SJSA1 (cell line): ENCODE data around the gene FNDC3B. TPM values are rescaled to one million over a fixed set of nuclear protein-coding genes. Genes with fewer than 3 reads are reported as not detected.
A peak's percentile ranks its signal among the peaks of the same experiment; 100 is the strongest.

ENCODE experiments used
- DNase-seq, 2 experiments: peaks; one replicate each; pipeline ENCODE4 v3.0.0-alpha.2; 2015 to 2020; ENCODE audit warnings: low spot score in 2 of 2, low read depth in 1 of 2
- H3K27ac ChIP-seq: fragments of 250-450 bp; sonication (Bioruptor Pico); 2 replicates; pipeline ENCODE4 v1.5.1; 2020; ENCODE audit warnings: mild to moderate bottlenecking, moderate library complexity
- H3K27me3 ChIP-seq: fragments of 250-450 bp; sonication (Bioruptor Pico); replicated peaks from 2 replicates; pipeline ENCODE4 v1.5.1; 2020; ENCODE audit warnings: mild to moderate bottlenecking, moderate library complexity
- H3K36me3 ChIP-seq: fragments of 250-450 bp; sonication (Bioruptor Pico); 2 replicates; pipeline ENCODE4 v1.5.1; 2020; ENCODE audit warnings: mild to moderate bottlenecking
- H3K4me1 ChIP-seq: fragments of 250-450 bp; sonication (Bioruptor Pico); replicated peaks from 2 replicates; pipeline ENCODE4 v1.6.1; 2021; ENCODE audit warnings: mild to moderate bottlenecking
- H3K4me3 ChIP-seq: fragments of 250-450 bp; sonication (Bioruptor Pico); 2 replicates; pipeline ENCODE4 v1.5.1; 2020; ENCODE audit warnings: mild to moderate bottlenecking
- H3K9me3 ChIP-seq: fragments of 250-450 bp; sonication (Bioruptor Pico); replicated peaks from 2 replicates; pipeline ENCODE4 v1.5.1; 2020; ENCODE audit warnings: mild to moderate bottlenecking
- total RNA-seq: library from RNA; depleted of rRNA; stranded (reverse); fragments of >200 nt; shearing (Covaris generic); gene quantifications from 2 replicates; pipeline ENCODE4 v1.2.3, GENCODE V29; 2014

The FNDC3B gene
- total RNA-seq, 1 experiment from 2014 or later = 73.4 TPM

DNA sequence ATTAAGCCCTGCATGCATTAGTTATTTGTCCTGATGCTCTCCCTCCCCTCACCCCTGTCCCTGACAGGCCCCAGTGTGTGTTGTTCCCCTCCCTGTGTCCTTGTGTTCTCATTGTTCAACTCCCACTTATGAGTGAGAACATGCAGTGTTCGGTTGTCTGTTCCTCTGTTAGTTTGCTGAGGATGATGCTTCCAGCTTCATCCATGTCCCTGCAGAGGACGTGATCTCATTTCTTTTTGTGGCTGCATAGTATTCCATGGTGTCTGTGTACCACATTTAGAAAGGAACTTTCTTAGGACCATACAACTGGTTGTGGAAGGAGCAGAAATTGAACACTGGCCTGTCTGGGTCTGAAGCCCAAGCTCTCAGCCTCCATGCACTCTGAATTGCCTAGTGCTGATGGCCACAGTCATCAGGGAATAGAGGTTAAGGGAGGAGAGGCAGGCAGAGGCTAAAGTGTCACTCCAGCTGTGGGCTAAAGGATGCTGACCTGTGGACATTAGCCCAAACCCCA, 138.5 kb downstream of the FNDC3B start:
- peaks cover 36% of the 10 kb centered on the region for H3K4me1 ChIP-seq
- no peaks in the 10 kb centered on the region for H3K27me3 ChIP-seq
- H3K27ac ChIP-seq = no peak overlapping the region
- no peak overlapping the region for H3K4me3 ChIP-seq
- peaks cover 3% of the 10 kb centered on the region; the same call in 1 of the 2 replicates for H3K36me3 ChIP-seq
- no peak for DNase-seq
- H3K9me3 ChIP-seq = no peaks in the 10 kb centered on the region

- H3K27me3 ChIP-seq = no peaks in the 10 kb centered on the region
- H3K9me3 ChIP-seq = no peaks in the 10 kb centered on the region
- peaks cover 7% of the 10 kb centered on the region for H3K36me3 ChIP-seq
- DNase-seq = no peak
- no peak overlapping the region for H3K27ac ChIP-seq
- H3K4me3 ChIP-seq = no peak overlapping the region
- H3K4me1 ChIP-seq = peaks cover 23% of the 10 kb centered on the region
These were observed 140.5 kb downstream of the FNDC3B start for GRCh38 chr3:172179680-172180399.

DNA sequence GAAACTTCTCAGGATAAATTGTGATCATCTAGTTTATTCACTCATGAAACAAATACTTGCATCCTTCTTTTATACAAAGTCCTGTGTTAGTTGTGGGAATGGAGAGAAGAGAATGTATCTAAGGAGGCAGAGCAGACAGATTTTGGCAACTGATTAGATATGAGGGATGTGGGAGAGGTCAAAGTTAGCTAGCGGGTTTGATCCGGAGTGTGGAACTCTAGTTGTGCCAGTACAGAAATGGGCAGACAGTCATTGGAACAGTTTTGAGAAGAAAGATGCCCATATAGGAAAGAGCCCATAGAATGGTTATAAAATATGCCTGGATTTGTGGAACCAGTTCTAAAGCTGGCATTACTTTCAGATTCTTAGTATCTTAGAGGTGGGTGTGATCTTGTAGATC, 141.1 kb downstream of the FNDC3B start:
- H3K36me3 ChIP-seq = peaks cover 11% of the 10 kb centered on the region
- no peaks in the 10 kb centered on the region for H3K27me3 ChIP-seq
- H3K9me3 ChIP-seq = no peaks in the 10 kb centered on the region
- peaks cover 20% of the 10 kb centered on the region for H3K4me1 ChIP-seq
- no peak for DNase-seq
- no peak overlapping the region for H3K4me3 ChIP-seq
- H3K27ac ChIP-seq = no peak overlapping the region

DNA sequence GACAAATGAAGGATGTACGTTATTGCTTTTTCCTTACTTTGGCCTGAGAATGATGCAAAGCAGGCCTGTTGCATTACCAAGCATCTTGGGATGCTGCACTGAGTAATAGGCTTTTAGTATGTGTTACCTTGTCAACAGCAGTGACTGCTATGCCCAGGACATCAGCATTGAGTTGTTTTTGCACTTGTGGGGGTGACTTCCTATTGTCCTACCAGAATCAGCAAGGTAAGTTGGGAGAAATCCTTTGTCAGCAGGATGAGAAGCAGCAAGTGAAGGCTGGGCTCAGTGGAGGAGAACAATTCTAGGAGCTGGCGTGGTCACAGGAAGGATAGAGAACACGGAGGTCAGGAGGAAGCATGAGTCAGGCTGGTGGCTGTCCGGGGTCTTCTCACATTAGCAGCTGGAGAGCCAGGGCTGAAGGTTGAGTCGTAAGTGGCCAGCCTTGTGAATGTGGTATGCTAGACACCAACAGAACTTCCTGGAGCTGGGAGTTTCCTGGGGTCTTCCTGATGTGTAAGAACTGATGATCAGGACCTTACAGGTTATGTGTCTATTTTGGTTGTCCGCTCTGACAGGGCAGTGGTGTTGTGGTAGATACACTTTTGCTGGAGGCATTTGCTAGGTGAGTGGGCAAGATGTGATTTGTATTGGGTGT, 142.7 kb downstream of the FNDC3B start:
- no peak overlapping the region for H3K4me3 ChIP-seq
- H3K27ac ChIP-seq = no peak overlapping the region
- no peaks in the 10 kb centered on the region for H3K9me3 ChIP-seq
- H3K4me1 ChIP-seq = peaks cover 17% of the 10 kb centered on the region
- DNase-seq = peak; percentile 18 to 45
- no peaks in the 10 kb centered on the region for H3K27me3 ChIP-seq
- H3K36me3 ChIP-seq = peaks cover 11% of the 10 kb centered on the region

GRCh38 chr3:172182797-172183196, 143.4 kb downstream of the FNDC3B start:
- Histone ChIP-seq H3K4me3 (no peak overlapping the region), H3K4me1 (peaks cover 14% of the 10 kb centered on the region), H3K36me3 (peaks cover 11% of the 10 kb centered on the region), H3K9me3 (no peaks in the 10 kb centered on the region), H3K27me3 (no peaks in the 10 kb centered on the region), H3K27ac (no peak overlapping the region)
- no peak for DNase-seq

GRCh38 chr3:172184106-172184822, 144.9 kb downstream of the FNDC3B start:
- Histone ChIP-seq H3K36me3 (peaks cover 11% of the 10 kb centered on the region), H3K4me1 (peaks cover 14% of the 10 kb centered on the region), H3K27ac (no peak overlapping the region), H3K4me3 (no peak overlapping the region), H3K9me3 (no peaks in the 10 kb centered on the region), H3K27me3 (no peaks in the 10 kb centered on the region)
- DNase-seq = no peak

- Histone ChIP-seq H3K4me3 (no peak overlapping the region), H3K27ac (no peak overlapping the region), H3K9me3 (no peaks in the 10 kb centered on the region), H3K4me1 (peaks cover 14% of the 10 kb centered on the region), H3K27me3 (no peaks in the 10 kb centered on the region), H3K36me3 (peaks cover 8% of the 10 kb centered on the region; the same call in 1 of the 2 replicates)
- no peak for DNase-seq
These were observed 146.5 kb downstream of the FNDC3B start for GRCh38 chr3:172185907-172186306.

DNA sequence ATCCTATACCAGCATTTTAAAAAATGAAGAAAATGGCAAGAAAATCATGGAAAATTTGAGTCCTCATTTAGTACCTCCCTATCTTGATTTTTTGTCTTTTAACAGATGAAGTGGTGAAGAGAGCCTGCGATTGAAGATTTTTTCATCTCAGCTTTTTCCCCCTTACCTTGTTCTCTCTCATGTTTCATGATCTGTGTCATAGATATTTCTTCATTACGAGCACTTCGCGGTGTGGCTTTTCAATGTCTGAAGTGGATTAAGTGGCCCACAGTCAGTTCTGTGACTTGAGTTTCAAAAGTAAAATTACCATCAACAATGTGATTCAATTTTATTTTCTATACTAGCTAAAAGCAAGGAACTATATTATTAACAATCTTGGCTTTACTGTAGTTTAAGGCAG, 147.2 kb downstream of the FNDC3B start:
- H3K9me3 ChIP-seq = no peaks in the 10 kb centered on the region
- peaks cover 8% of the 10 kb centered on the region; the same call in 1 of the 2 replicates for H3K36me3 ChIP-seq
- no peak overlapping the region for H3K4me3 ChIP-seq
- H3K27ac ChIP-seq = no peak overlapping the region
- H3K27me3 ChIP-seq = no peaks in the 10 kb centered on the region
- H3K4me1 ChIP-seq = peaks cover 11% of the 10 kb centered on the region
- DNase-seq = no peak

DNA sequence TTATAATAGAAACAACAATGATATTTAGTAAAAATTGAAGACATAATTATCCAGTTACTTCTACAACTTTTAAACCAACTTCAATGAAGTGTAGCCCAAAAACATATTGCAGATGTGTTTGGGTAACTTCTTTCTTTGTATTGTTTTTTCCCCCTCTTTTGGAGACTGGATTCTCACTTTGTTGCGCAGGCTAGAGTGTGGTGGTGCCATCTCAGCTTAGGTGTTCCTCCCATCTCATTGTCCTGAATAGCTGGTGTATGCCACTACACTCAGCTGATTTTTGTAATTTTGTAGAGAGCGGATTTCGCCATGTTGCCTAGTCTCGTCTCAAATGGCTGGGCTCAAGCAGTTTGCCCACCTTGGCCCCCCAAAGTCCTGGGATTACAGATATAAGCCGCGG, 148.1 kb downstream of the FNDC3B start:
- peaks cover 8% of the 10 kb centered on the region; the same call in 1 of the 2 replicates for H3K36me3 ChIP-seq
- no peak overlapping the region for H3K27ac ChIP-seq
- peaks cover 2% of the 10 kb centered on the region; the same call in 1 of the 2 replicates for H3K4me1 ChIP-seq
- H3K9me3 ChIP-seq = no peaks in the 10 kb centered on the region
- H3K27me3 ChIP-seq = no peaks in the 10 kb centered on the region
- no peak overlapping the region for H3K4me3 ChIP-seq
- DNase-seq = no peak

DNA sequence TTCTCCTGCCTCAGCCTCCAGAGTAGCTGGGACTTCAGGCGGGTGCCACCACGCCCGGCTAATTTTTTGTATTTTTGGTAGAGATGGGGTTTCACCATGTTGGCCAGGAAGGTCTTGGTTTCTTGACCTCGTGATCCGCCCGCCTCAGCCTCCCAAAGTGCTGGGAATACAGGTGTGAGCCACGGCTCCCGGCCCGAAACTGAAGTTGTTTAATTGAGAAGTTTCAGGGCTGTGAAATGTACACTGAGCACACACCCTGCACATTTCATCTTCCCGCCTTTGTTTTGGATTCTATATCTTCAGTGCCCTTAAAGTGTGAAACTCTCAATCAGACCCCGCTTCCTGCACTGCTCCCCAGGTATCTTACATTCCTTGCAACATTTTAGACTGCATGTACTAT, 149.1 kb downstream of the FNDC3B start:
- H3K27ac ChIP-seq = no peak overlapping the region
- H3K27me3 ChIP-seq = no peaks in the 10 kb centered on the region
- H3K4me1 ChIP-seq = no peaks in the 10 kb centered on the region; the same call in 1 of the 2 replicates
- H3K36me3 ChIP-seq = peaks cover 11% of the 10 kb centered on the region; the same call in 1 of the 2 replicates
- no peak overlapping the region for H3K4me3 ChIP-seq
- H3K9me3 ChIP-seq = no peaks in the 10 kb centered on the region
- DNase-seq = no peak

DNA sequence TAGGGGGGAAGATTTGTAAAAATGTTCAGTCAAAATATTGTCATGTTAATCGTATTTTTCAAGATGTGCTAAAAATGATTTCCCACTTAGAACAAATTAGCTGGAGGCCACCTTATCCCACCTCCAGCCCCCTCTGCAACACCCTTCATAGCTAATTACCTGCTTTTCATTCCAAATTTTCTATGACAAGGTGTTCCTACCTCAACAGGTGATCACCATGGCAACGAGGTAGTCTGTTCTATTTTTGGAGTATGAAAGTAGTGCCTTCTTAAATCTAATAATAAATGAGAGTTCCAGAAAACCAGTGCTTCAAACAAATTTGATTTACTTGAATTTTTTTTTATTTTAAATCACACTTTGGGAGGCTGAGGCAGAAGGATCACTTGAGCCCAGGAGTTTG, 149.8 kb downstream of the FNDC3B start:
- no peaks in the 10 kb centered on the region for H3K9me3 ChIP-seq
- DNase-seq = no peak
- H3K4me3 ChIP-seq = no peak overlapping the region
- no peak overlapping the region for H3K27ac ChIP-seq
- no peaks in the 10 kb centered on the region for H3K27me3 ChIP-seq
- H3K36me3 ChIP-seq = peaks cover 12% of the 10 kb centered on the region; the same call in 1 of the 2 replicates
- no peaks in the 10 kb centered on the region for H3K4me1 ChIP-seq

DNA sequence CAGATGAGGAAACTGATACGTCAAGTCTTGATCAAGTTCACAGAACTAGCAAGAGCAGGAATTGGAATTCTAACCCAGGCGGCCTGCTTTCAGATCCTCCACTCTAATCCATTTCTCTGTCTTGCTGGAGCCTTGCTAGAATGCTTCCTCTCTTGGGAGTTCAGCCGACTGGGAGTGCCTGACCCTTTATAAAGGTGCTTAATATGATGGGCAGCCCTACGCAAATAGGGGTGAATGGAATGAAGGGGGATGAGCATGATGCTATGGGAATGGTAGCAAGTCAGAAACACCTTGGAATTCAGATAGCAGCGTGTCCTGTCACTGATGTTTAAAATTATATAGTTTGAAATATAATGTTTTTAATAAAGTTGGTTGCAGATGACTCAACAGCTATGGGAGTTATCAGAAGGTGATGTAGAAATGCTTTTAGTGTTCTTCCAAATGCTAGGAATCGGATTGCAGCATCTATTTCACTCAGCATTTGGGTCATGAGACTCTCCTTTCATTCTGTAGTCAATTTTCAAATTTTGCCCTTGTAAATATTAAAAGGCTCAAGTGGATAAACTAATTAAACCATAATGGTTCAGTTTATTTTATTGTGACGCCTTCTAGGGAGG, 150.7 kb downstream of the FNDC3B start:
- H3K27me3 ChIP-seq = no peaks in the 10 kb centered on the region
- no peak overlapping the region for H3K4me3 ChIP-seq
- no peaks in the 10 kb centered on the region for H3K9me3 ChIP-seq
- no peak for DNase-seq
- no peaks in the 10 kb centered on the region for H3K4me1 ChIP-seq
- H3K36me3 ChIP-seq = 0 out of 2 replicates have a peak, but pooled peaks cover 5% of the 10 kb centered on the region
- no peak overlapping the region for H3K27ac ChIP-seq

DNA sequence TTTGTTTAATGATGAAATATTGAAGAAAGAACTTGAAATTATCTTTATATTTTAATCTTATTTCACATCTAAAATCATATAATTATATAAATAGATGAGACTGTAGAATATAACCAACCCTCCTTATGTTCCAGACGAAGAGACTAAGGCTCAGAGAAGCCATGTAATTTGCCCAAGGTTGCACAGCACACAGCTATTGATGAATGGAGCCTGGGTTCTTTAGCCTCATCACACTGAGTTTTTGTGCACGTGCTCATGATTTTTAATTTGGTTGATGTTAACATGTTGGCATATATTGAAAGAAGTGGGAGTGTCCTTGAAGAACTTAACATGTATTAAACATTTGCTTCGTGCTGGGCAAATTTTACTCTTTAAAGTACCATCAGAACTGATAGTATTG, 151.6 kb downstream of the FNDC3B start:
- no peak overlapping the region for H3K4me3 ChIP-seq
- H3K9me3 ChIP-seq = no peaks in the 10 kb centered on the region
- H3K36me3 ChIP-seq = 0 out of 2 replicates have a peak, but pooled peaks cover 4% of the 10 kb centered on the region
- H3K27ac ChIP-seq = no peak overlapping the region
- no peaks in the 10 kb centered on the region for H3K27me3 ChIP-seq
- DNase-seq = no peak
- no peaks in the 10 kb centered on the region for H3K4me1 ChIP-seq
